ENCODE data around the gene SLC38A2.

The SLC38A2 gene

GRCh38 chr12:46386877-46387629 lies 14.5 kb upstream of the SLC38A2 start:
- H3K27ac ChIP-seq, result peak overlapping the region; percentile 93
- TF ChIP-seq ZFX (IDR thresholded peaks at IDR 0.05; ENCODE audit: borderline replicate concordance) (no peak), CTCF (IDR thresholded peaks at IDR 0.05) (no peak)

- TF ChIP-seq ZFX (IDR thresholded peaks at IDR 0.05; ENCODE audit: borderline replicate concordance), result no peak
- no peak for TF ChIP-seq CTCF (IDR thresholded peaks at IDR 0.05)
- H3K27ac ChIP-seq, result peak overlapping the region; percentile 93
Measured at GRCh38 chr12:46386360-46386867, 13.8 kb upstream of the SLC38A2 start.

DNA sequence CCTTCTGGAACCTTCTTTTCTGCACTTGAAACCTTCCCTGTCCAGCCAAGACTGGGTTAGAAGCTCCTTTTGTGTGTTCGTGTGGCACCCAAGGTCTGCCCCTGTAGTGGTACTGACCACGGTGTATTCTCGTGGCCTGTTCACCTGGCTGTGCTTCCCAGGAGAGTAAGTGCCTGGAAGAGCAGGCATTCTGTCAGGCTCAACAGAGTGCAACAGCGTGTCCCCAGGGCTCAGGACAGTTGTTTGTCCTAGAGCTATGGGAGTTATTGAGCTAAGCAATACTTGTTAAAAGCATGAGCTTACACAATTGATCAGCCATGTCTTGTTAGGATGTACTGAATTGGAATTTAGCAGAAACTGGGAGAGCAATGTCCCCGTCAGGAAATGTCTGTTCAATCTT lies 12.9 kb upstream of the SLC38A2 start:
- H3K27ac ChIP-seq, result peak overlapping the region; percentile 93
- no peak for TF ChIP-seq ZFX (IDR thresholded peaks at IDR 0.05; ENCODE audit: borderline replicate concordance)
- TF ChIP-seq CTCF (IDR thresholded peaks at IDR 0.05), result no peak

DNA sequence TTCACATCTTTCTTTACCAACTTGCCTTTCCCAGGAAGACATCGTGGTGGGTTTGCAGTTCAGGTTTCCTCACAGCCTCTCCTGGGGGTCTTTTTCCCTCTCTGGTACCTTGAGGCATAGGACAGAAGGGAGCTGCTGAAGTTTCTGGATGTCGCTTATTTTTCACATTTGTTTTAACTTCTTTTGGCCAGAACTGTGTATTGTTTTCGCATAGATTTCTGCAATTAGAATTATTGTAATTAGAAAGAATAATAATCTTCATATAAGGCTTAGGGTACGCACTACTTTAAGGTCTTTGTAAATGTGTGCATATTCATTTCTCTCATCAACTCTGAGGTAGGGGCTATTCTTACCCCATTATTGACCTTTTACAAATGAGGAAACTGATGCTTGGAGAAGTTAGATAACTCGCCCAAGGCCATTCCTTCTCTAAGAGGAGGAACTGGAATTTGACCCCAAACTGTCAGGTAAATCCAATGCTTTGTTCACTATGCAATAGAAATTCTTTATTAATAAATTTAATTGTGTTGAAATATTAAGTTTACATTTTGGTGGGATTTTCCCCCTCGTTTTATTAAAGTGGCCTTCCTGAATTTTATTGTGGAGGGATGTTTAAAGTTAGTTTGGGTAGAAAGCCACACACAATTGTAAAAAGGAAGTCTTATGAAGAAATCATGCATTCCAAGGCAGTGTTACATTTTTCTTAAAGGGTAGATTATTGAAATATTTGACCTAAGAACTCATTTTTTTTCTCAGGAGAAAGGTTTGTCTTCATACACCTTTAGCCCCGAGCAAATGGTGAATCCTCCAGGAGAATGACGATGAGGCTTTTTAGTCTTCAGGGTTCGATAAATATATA lies 12.1 kb upstream of the SLC38A2 start:
- peak overlapping the region; percentile 93 for H3K27ac ChIP-seq
- TF ChIP-seq ZFX (IDR thresholded peaks at IDR 0.05; ENCODE audit: borderline replicate concordance) (no peak), CTCF (IDR thresholded peaks at IDR 0.05) (no peak)

DNA sequence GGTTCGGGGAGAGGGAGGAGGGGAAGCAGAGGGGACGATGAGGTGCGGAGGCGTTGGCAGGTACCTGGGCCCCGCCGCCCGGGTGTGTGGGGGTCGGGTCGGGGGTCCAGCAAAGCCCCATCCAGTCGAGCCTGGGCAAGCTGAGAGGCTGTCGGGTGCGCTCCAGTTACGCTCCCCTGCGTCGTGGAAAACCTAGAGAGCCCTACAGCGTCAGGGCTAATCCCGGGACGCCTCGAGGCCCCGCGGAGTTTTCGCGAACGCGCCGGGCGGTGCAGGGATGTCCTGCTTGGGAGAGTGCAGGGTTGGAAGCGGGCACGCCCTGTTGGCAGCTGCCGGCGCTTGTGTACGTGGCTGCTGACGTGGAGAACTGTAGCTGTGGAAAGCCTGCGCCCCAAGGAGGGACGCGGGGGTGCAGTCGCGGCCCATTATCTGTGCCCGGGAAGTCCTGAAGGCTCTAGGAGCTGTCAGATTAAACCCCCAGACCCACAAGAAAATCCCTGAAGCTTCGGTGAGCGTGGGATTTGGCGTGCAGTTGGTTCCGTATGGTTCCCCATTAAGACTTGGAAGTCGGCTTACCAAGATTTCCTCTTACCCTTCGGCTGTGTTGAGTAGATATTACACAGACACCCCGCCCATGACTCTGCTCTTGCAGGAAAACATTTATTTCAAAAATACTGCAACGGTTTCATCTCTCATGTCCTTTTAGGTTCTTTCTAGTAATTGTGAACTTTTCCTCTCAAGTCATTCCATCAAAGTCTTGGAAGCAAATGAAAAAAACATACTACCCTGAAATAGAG lies 11.3 kb upstream of the SLC38A2 start:
- peak overlapping the region; percentile 93 for H3K27ac ChIP-seq
- no peak for TF ChIP-seq ZFX (IDR thresholded peaks at IDR 0.05; ENCODE audit: borderline replicate concordance)
- no peak for TF ChIP-seq CTCF (IDR thresholded peaks at IDR 0.05)

DNA sequence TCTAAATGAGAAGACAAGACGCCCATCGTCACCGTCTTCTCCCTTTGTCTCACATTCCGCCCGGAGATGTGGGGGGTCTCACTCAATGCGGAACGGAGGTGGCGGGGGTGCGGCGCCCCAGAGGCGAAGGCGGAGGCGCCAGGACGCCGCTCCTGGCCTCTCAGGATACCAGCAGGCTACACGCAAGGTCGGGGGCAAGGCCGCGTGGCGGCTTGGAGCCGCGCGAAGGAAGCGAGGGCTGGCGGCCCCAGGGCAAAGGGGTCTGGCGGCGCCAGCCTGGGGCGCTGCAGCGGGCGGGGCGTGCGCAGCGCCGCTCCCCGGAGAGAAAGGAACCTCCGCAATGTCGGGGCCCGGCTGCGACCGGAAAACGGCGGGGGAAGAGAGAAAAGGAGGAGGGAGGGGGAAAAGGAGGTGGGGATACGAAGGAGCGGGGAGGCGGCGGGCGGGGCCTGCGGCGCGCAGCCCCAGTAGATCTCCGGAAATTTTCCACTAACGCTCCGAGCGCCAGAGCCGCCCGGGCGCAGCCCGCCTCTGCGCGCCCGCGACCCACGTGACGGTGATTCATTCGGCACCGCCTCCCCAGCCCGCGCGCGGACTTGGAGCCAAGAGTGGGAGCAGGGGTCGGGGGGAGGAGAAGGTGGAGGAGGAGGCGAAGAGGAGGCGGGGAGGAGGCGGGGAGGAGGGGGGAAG lies 10.5 kb upstream of the SLC38A2 start:
- H3K27ac ChIP-seq, result peak overlapping the region; percentile 93
- TF ChIP-seq ZFX (IDR thresholded peaks at IDR 0.05; ENCODE audit: borderline replicate concordance) (no peak), CTCF (IDR thresholded peaks at IDR 0.05) (peak; percentile 25)
